ENCODE results near the gene BTBD9.
"Not testable (repeated sequence)": the region's sequence is repeated elsewhere in the genome, so short reads cannot be mapped to it uniquely, and the experiment has no call there.

GRCh38 chr6:38347829-38348228 lies 291.9 kb downstream of the BTBD9 start:
- TF ChIP-seq MTERF4 (CRISPR knock-in tag; IDR thresholded peaks at IDR 0.05); CTCF (CRISPR knock-in tag; IDR thresholded peaks at IDR 0.05); ZNF234 (CRISPR knock-in tag; conservative IDR thresholded peaks at IDR 0.05); ZBTB8A (CRISPR knock-in tag; IDR thresholded peaks at IDR 0.05; ENCODE audit: borderline replicate concordance, low read depth); AFF4 (CRISPR knock-in tag; IDR thresholded peaks at IDR 0.05); ATF6 (CRISPR knock-in tag; conservative IDR thresholded peaks at IDR 0.05); FOXK1 (CRISPR knock-in tag; IDR thresholded peaks at IDR 0.05; ENCODE audit: borderline replicate concordance, low read depth); JUN (CRISPR knock-in tag; IDR thresholded peaks at IDR 0.05); CBFB (CRISPR knock-in tag; IDR thresholded peaks at IDR 0.05); ONECUT2 (CRISPR knock-in tag; IDR thresholded peaks at IDR 0.05); ZBTB34 (CRISPR knock-in tag; IDR thresholded peaks at IDR 0.05): not testable (repeated sequence)
